Activated naive CD4-positive, alpha-beta T cell treated with anti-CD3 and anti-CD28 coated beads, Interleukin-2, amount 10 ng/mL, durations not matched to agents 7 days and 5 days (primary cell): ENCODE data around the gene CPN1.

Experiments used
- CTCF ChIA-PET: fragments of 350-600 bp; sonication (Branson Sonifier 250); formaldehyde crosslinking; loops from one replicate; lab custom pipeline; 2021; ENCODE audit warnings: antibody characterized with exemption; lab: Charles Lee
- DNase-seq: peaks from one replicate; pipeline ENCODE4 v3.0.0-alpha.2; 2020
- H3K27ac Mint-ChIP-seq: one replicate; pipeline ENCODE4 v1.8.0; 2021; ENCODE audit warnings: mild to moderate bottlenecking, moderate library complexity, mixed read lengths
- H3K27me3 Mint-ChIP-seq: one replicate; pipeline ENCODE4 v1.8.0; 2021; ENCODE audit warnings: mild to moderate bottlenecking, mixed read lengths
- H3K36me3 Mint-ChIP-seq: one replicate; pipeline ENCODE4 v1.8.0; 2021; ENCODE audit warnings: mixed read lengths
- H3K4me1 Mint-ChIP-seq: one replicate; pipeline ENCODE4 v1.8.0; 2021; ENCODE audit warnings: mixed read lengths
- H3K4me3 Mint-ChIP-seq: one replicate; pipeline ENCODE4 v1.8.0; 2021; ENCODE audit warnings: mild to moderate bottlenecking, moderate library complexity, mixed read lengths
- H3K9me3 Mint-ChIP-seq: one replicate; pipeline ENCODE4 v1.8.0; 2021; ENCODE audit warnings: mixed read lengths

CPN1 gene

DNA sequence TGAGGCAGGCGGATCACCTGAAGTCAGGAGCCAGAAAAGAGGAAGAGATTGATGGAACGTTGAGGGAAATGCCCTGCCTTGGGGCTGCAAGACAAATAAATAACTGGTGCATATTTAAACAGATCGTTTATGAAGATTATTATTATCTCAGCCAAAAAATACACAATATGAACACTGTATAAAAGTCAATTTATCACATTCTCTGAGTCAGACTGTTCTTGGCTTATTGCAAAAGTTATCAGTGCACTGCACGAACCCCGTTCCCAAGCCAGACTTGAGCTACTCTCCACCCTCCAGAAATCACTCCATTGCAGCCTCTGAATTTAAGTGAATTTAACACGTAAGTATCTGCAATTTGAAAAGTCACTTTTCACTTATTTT lies 73.5 kb downstream of the CPN1 start:
- Mint-ChIP-seq H3K36me3 (no peaks in the 10 kb centered on the region), H3K4me1 (peaks cover 44% of the 10 kb centered on the region), H3K4me3 (peak overlapping the region; percentile 73), H3K27ac (no peak overlapping the region), H3K27me3 (peaks cover 28% of the 10 kb centered on the region), H3K9me3 (no peaks in the 10 kb centered on the region)
- DNase-seq, result no peak
- CTCF ChIA-PET, result interaction anchor here (0.9 to 4.4 kb wide), 4 partner anchors 8 to 162 kb away, joined by 3 to 25 read pairs (median 8); no protein-coding TSS in a partner anchor

DNA sequence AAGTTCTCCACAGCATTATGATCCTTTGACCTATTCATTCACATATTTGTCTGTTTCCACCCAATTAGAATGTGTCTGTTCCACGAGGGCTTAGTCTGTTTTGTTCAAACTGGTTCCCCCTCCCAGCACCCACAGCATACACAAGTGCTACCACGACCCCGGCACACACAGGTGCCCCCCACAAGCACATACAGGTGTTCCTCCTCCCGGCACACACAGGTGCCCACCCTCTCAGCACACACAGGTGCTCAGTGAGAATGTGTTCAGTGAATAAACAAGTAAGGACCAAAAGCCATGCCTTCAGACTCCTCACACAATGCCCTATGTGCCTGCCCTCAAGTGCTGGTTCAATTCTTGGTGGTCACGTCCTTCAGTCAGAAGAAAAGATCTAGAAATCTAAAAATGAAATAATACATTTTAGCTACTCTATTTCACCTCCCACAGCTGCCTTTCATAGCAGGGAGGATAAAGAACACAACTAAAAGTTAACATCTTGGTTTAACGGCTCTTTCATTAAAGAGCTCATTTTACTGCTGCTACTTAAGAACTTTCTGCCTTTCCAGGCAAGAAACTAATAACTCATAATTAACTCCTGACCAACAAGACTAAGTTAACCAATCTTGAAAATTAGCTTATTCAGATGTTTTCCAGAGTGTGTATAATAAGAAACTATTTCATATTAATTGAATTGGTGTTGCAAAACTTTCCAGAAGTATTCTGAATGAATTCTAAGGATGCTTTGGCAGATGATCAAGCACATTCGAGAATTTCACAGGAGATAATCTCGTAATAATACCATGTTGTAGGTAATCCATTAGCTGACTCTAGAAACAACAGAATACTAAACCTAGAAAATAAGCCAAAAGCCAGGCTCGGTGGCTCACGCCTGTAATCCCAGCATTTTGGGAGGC lies 74.2 kb downstream of the CPN1 start:
- Mint-ChIP-seq H3K27ac (no peak overlapping the region), H3K36me3 (no peaks in the 10 kb centered on the region), H3K9me3 (no peaks in the 10 kb centered on the region), H3K4me3 (peak overlapping the region; percentile 35), H3K27me3 (peaks cover 28% of the 10 kb centered on the region), H3K4me1 (peaks cover 44% of the 10 kb centered on the region)
- CTCF ChIA-PET, result interaction anchor here (0.9 to 4.4 kb wide), 3 partner anchors 38 to 162 kb away, joined by 3 to 25 read pairs (median 8); no protein-coding TSS in a partner anchor
- DNase-seq, result no peak

DNA sequence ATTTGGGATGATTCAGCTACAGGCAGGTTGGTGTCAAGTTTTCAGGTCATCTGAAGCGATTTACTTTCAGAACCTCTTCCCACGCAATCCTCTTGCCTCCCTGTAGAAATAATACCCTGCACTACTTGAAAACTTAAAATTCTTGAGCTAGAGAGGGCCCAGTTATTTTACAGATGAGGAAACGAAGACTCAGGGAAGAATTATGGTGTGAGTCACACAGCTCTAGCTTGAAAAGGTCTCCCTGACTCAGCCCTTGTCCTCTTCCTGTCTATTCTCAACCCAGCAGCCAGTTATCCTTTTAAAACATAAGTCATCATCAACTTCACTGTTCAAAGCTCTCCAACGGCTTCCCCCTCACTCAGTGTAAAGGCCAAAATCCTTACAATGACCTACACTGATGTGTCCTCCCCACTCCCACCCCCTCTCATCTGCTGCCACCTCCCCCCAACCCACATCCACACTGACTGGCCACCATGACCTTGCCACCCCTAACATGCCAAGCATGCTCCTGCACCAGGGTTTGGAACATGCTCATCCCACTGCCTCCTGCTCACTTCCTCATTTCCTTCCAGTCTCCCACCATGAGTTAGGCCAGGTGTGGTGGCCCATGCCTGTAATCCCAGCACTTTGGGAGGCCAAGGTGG lies 75.3 kb downstream of the CPN1 start:
- Mint-ChIP-seq H3K4me1 (peaks cover 44% of the 10 kb centered on the region), H3K36me3 (no peaks in the 10 kb centered on the region), H3K27ac (no peak overlapping the region), H3K27me3 (peaks cover 23% of the 10 kb centered on the region), H3K4me3 (no peak overlapping the region), H3K9me3 (no peaks in the 10 kb centered on the region)
- CTCF ChIA-PET, result interaction anchor here (1.0 to 4.4 kb wide), 3 partner anchors 35 to 161 kb away, joined by 3 to 25 read pairs (median 8); no protein-coding TSS in a partner anchor
- DNase-seq, result no peak

DNA sequence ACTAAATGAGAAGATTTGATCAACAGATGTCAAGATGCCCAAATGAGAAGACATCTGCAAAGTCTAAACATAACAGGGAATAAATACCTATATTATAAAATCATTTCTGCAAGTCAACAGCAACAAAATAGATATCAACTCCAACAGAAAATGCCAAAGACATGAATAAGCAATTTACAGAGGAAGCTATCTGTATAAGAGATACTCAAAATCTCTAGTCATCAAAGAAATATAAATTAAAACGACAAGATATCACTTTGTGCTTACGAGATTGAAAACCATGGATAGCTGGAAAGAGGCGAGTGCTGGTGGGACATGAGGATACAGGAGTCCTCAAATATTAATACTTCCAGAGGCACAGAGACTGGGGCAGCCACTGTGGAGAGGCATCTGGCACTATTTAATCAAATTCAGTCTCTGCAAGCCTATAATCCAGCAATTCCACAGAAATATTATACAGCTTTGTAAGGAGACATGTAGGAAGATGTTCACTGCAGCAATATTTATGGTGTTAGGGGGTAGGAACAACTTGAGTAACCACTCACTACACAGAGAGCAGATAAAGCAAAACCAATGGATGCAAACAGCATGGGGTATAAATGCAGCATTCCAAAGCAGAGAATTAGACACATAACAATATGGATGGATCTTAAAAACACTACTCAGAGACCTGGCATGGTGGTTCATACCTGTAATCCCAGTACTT lies 76.7 kb downstream of the CPN1 start:
- Mint-ChIP-seq H3K9me3 (no peaks in the 10 kb centered on the region), H3K36me3 (no peaks in the 10 kb centered on the region), H3K4me1 (peaks cover 36% of the 10 kb centered on the region), H3K27ac (no peak overlapping the region), H3K27me3 (peaks cover 17% of the 10 kb centered on the region), H3K4me3 (no peak overlapping the region)
- DNase-seq, result no peak
- CTCF ChIA-PET, result interaction anchor here (1.0 to 2.3 kb wide), 2 partner anchors 10 to 41 kb away, joined by 4 to 8 read pairs; no protein-coding TSS in a partner anchor

DNA sequence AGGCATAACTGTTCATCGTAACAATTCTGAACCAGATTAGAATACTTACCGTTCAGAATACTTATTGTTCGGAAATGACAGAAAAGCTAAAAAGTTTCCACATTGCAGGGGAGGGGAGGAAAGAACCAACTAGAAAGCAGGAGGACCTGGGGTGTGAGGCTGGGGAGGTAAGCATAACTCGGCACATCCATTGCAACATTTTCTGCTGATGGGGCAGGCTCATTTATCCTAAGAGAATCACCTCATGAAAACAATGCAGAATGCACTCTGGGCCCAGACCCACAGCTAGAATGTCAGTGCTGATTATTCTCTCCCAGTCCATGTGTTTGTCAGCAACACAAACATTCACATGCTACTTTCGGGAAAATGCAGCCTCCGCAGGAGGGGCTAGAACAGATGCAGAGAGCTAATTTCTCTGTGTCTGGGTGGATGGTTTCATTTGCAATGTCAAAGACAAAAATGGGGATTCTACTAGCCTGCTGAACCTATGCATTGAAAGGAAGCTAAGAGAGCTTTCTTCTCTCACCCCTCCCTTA lies 81.5 kb downstream of the CPN1 start:
- H3K27ac Mint-ChIP-seq, result no peak overlapping the region
- no peaks in the 10 kb centered on the region for H3K27me3 Mint-ChIP-seq
- no peaks in the 10 kb centered on the region for H3K9me3 Mint-ChIP-seq
- DNase-seq, result no peak
- CTCF ChIA-PET, result interaction anchor here (1.3 to 1.6 kb wide), 2 partner anchors 9 to 45 kb away, joined by 5 to 6 read pairs; partner anchors contain the start of gene DNMBP
- no peaks in the 10 kb centered on the region for H3K36me3 Mint-ChIP-seq
- H3K4me3 Mint-ChIP-seq, result no peak overlapping the region
- H3K4me1 Mint-ChIP-seq, result peaks cover 17% of the 10 kb centered on the region

DNA sequence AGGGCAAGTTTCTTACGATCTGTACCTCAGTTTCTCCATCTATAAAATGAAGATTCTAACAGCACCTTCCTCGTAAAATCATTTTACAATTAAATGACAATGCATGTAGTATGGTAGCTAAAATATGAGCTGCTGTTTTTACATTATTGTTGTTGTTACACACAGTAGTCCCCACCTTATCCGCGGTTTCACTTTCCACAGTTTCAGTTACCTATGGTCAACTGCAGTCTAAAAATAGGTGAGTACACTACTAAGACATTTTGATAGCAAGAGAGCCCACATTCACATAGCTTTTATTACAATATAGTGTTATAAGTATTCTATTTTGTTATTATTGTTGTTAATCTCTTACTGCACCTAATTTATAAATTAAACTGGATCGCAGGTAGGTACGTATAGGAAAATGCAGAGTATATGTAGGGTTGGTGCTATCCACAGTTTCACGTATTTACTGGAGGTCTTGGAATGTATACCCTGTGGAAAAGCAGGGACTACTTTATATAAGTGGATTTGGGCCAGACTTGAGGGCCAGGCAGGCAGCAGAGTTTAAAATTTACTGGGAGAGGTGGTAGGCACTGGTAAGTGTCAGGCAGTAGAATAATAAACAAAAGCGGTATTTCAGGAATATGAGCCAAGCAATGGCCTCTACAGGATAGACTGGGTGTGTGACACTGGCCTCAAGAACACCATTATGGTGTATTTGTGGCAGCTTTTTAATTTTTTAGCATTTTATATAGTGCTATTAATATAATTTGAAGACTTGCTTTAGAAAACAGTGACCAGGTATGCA lies 82.2 kb downstream of the CPN1 start:
- no peaks in the 10 kb centered on the region for H3K27me3 Mint-ChIP-seq
- no peak overlapping the region for H3K27ac Mint-ChIP-seq
- DNase-seq, result no peak
- H3K4me3 Mint-ChIP-seq, result no peak overlapping the region
- peaks cover 21% of the 10 kb centered on the region for H3K4me1 Mint-ChIP-seq
- CTCF ChIA-PET, result interaction anchor here (1.3 to 1.6 kb wide), 2 partner anchors 9 to 46 kb away, joined by 5 to 6 read pairs; partner anchors contain the start of gene DNMBP
- H3K36me3 Mint-ChIP-seq, result no peaks in the 10 kb centered on the region
- H3K9me3 Mint-ChIP-seq, result no peaks in the 10 kb centered on the region

DNA sequence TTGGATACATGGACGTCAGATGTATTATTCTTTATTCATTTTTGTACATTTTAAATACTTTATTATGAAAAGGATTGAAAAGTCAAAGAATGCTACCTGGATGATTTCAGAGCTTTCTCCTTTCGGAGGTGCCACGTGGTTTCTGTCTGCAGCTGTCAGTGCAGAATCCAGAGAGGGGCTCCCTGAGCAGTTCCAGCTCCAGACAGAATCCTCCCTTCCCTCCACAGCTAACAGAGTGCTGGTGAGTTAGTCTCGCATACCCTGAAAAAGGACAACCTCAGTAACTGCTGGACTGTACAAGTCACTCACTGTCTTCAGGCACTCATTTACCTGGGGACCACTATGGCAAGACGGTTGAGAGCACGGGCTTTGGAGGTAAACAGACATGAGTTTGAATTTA lies 82.8 kb downstream of the CPN1 start:
- no peak for DNase-seq
- no peaks in the 10 kb centered on the region for H3K9me3 Mint-ChIP-seq
- CTCF ChIA-PET, result interaction anchor here (1.6 kb wide), 1 partner anchor 10 kb away, joined by 6 read pairs; the partner anchor contains the start of gene DNMBP
- H3K27ac Mint-ChIP-seq, result no peak overlapping the region
- no peaks in the 10 kb centered on the region for H3K36me3 Mint-ChIP-seq
- H3K4me1 Mint-ChIP-seq, result peaks cover 28% of the 10 kb centered on the region
- no peak overlapping the region for H3K4me3 Mint-ChIP-seq
- no peaks in the 10 kb centered on the region for H3K27me3 Mint-ChIP-seq

DNA sequence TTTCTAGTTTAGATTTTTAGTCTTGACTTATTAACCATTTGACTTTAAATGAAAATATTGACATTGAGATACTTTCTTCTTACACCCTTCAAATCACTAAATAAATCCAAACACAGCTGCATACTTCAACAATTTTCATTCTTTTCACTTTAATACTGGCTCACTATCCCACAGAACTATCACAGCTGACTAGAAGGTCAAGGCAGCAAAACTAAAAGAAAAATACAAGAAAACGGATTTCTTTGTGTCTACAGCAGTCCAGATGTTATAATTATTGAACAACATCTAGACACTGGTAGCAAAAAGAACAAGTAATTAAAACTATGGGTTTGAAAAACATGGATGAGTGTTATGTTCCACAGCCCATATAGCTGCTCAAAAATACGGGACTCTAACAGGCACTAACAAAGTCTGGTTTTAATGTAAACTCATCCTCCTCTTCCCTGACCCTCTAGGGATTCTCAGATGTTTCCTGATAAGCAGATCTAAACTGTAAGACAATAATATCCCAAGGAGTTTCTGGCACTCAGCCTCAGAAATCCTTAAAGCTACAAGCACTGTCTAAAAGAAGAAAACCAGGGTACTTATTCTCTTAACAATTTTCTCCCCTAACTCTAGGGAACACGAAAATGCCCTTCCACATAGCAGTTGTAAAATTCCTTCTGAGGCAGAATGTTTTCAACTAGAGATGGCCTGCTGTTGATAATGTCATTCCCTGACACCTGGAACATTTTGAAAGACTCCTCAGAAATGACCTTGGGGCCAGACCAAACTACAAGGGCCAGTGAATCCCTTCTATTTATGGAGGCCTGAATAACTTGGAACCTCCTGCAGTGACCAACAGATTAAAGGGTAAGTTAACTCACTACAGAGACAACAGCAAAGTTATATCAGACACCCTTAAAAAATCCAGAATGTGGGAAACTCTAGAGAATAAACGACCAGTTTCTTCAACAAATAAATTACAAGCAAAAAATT lies 84.7 kb downstream of the CPN1 start:
- H3K4me1 Mint-ChIP-seq, result peaks cover 33% of the 10 kb centered on the region
- CTCF ChIA-PET, result interaction anchor here (0.7 to 1.4 kb wide), 2 partner anchors 151 to 384 kb away, joined by 3 read pairs; no protein-coding TSS in a partner anchor
- no peaks in the 10 kb centered on the region for H3K36me3 Mint-ChIP-seq
- no peaks in the 10 kb centered on the region for H3K9me3 Mint-ChIP-seq
- DNase-seq, result no peak
- H3K27ac Mint-ChIP-seq, result no peak overlapping the region
- no peaks in the 10 kb centered on the region for H3K27me3 Mint-ChIP-seq
- no peak overlapping the region for H3K4me3 Mint-ChIP-seq

DNA sequence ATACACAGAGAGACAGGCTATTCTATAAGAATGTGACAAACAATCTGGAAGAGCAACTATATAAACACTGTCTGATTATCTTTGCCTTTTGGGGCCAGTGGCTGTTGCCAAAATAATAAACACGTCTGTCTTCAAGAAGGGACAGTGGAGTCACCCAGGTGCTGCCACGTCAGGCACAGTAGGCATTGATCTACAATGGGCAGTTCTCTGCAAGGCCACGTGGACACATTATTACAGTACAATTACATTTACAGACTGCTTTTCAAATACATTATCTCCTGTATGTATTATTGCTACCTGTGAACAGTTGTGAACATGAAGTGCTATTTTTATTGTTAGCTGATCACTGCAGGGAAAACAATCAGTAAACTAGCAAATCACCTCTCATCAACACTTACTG lies 86.0 kb downstream of the CPN1 start:
- Mint-ChIP-seq H3K36me3 (no peaks in the 10 kb centered on the region), H3K4me1 (peaks cover 33% of the 10 kb centered on the region), H3K27me3 (no peaks in the 10 kb centered on the region), H3K9me3 (no peaks in the 10 kb centered on the region), H3K27ac (peak overlapping the region; percentile 1), H3K4me3 (no peak overlapping the region)
- CTCF ChIA-PET, result interaction anchor here (1.6 to 1.8 kb wide), 2 partner anchors 9 to 14 kb away, joined by 4 to 9 read pairs; partner anchors contain the start of gene DNMBP
- no peak for DNase-seq

DNA sequence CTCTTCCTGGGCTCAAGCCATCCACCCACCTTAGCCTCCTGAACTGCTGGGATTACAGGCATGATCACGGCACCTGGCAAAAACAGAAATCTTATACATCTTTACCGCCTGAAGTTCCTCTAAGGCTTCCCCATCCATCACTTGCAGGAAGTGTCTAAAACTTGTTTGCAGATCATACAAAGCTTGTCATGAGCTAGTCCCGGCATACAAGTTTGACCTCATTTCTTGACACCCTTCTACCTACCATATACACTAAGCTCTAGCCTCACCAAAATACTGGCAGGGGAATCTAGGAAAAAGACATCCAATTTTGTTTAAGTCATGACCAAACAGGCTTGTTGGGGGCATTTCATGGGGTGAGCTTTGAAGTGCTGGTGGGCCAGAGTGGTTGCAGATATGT lies 86.4 kb downstream of the CPN1 start:
- H3K27me3 Mint-ChIP-seq, result no peaks in the 10 kb centered on the region

DNA sequence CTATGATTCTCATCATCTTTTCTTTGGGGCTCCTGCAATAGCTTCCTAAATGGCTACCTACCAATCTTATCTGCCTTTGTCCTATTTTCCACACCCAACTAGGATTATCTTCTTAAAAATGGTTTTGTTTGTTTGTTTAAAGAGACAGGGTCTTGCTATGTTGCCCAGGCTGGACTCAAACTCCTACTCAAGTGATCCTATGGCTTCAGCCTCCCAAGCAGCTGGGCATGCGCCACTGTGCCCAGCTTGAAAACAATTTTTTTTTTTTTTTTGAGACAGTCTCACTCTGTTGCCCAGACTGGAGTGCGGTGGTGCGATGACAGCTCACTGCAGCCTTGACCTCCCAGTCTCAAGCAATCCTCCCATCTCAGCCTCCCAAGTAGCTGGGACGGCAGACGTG lies 86.9 kb downstream of the CPN1 start:
- peaks cover 31% of the 10 kb centered on the region for H3K4me1 Mint-ChIP-seq
- no peak for DNase-seq
- H3K9me3 Mint-ChIP-seq, result no peaks in the 10 kb centered on the region
- H3K27me3 Mint-ChIP-seq, result no peaks in the 10 kb centered on the region
- no peak overlapping the region for H3K4me3 Mint-ChIP-seq
- H3K27ac Mint-ChIP-seq, result no peak overlapping the region
- CTCF ChIA-PET, result interaction anchor here (1.6 to 3.9 kb wide), 3 partner anchors 10 to 50 kb away, joined by 4 to 13 read pairs (median 9); partner anchors contain the start of gene DNMBP
- H3K36me3 Mint-ChIP-seq, result no peaks in the 10 kb centered on the region

More for the DNA sequence above, 86.4 kb downstream of the CPN1 start:
- no peaks in the 10 kb centered on the region for H3K9me3 Mint-ChIP-seq
- no peak overlapping the region for H3K4me3 Mint-ChIP-seq
- H3K27ac Mint-ChIP-seq, result peak overlapping the region; percentile 1
- CTCF ChIA-PET, result interaction anchor here (1.6 to 1.8 kb wide), 2 partner anchors 10 to 14 kb away, joined by 4 to 9 read pairs; partner anchors contain the start of gene DNMBP
- DNase-seq, result no peak
- no peaks in the 10 kb centered on the region for H3K36me3 Mint-ChIP-seq
- peaks cover 33% of the 10 kb centered on the region for H3K4me1 Mint-ChIP-seq
